A549 (cell line): ENCODE measurements around the gene SLC35E1.

Source experiments
- CBX2 ChIP-seq: fragments of 200-600 bp; sonication (generic); IDR thresholded peaks from 2 replicates; pipeline ENCODE4 v1.6.1; 2016; ENCODE audit warnings: low read depth, mild to moderate bottlenecking, borderline replicate concordance
- CEBPB ChIP-seq, 2 experiments: fragments of >200 bp in 1 of 2; sonication (Bioruptor Twin) in 1 of 2; formaldehyde crosslinking in 1 of 2; IDR thresholded peaks; 2 replicates each; pipeline ENCODE4 v1.6.1; 2012 to 2016
- EP300 ChIP-seq, 2 experiments: fragments of >200 bp; sonication (Bioruptor Twin); formaldehyde crosslinking; IDR thresholded peaks; 2 replicates in 1 of 2; 3 replicates in 1 of 2; pipeline ENCODE4 v1.6.1; 2016 to 2017
- POLR2AphosphoS2 ChIP-seq: conservative IDR thresholded peaks from 2 replicates; pipeline ENCODE4 v1.6.1; 2012; ENCODE audit warnings: low read length, improper control_type of control experiment, inconsistent platforms
- TF ChIP-seq, protein P1 (sequence below): fragments of >200 bp; sonication (Bioruptor Twin); formaldehyde crosslinking; IDR thresholded peaks from 3 replicates; pipeline ENCODE4 v1.5.1; 2016
- TF ChIP-seq, protein P2 (sequence below): fragments of 200-600 bp; sonication (generic); IDR thresholded peaks from 2 replicates; pipeline ENCODE4 v1.6.1; 2016; ENCODE audit warnings: antibody characterized with exemption, mild to moderate bottlenecking, moderate library complexity

- TF ChIP-seq, protein P1, sequence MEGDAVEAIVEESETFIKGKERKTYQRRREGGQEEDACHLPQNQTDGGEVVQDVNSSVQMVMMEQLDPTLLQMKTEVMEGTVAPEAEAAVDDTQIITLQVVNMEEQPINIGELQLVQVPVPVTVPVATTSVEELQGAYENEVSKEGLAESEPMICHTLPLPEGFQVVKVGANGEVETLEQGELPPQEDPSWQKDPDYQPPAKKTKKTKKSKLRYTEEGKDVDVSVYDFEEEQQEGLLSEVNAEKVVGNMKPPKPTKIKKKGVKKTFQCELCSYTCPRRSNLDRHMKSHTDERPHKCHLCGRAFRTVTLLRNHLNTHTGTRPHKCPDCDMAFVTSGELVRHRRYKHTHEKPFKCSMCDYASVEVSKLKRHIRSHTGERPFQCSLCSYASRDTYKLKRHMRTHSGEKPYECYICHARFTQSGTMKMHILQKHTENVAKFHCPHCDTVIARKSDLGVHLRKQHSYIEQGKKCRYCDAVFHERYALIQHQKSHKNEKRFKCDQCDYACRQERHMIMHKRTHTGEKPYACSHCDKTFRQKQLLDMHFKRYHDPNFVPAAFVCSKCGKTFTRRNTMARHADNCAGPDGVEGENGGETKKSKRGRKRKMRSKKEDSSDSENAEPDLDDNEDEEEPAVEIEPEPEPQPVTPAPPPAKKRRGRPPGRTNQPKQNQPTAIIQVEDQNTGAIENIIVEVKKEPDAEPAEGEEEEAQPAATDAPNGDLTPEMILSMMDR = no peak
- TF ChIP-seq CBX2 (no peak), CEBPB (IDR thresholded peaks at IDR 0.05) (no peak), POLR2AphosphoS2 (no peak), EP300 (IDR thresholded peaks at IDR 0.05) (no peak)
- TF ChIP-seq, protein P2, sequence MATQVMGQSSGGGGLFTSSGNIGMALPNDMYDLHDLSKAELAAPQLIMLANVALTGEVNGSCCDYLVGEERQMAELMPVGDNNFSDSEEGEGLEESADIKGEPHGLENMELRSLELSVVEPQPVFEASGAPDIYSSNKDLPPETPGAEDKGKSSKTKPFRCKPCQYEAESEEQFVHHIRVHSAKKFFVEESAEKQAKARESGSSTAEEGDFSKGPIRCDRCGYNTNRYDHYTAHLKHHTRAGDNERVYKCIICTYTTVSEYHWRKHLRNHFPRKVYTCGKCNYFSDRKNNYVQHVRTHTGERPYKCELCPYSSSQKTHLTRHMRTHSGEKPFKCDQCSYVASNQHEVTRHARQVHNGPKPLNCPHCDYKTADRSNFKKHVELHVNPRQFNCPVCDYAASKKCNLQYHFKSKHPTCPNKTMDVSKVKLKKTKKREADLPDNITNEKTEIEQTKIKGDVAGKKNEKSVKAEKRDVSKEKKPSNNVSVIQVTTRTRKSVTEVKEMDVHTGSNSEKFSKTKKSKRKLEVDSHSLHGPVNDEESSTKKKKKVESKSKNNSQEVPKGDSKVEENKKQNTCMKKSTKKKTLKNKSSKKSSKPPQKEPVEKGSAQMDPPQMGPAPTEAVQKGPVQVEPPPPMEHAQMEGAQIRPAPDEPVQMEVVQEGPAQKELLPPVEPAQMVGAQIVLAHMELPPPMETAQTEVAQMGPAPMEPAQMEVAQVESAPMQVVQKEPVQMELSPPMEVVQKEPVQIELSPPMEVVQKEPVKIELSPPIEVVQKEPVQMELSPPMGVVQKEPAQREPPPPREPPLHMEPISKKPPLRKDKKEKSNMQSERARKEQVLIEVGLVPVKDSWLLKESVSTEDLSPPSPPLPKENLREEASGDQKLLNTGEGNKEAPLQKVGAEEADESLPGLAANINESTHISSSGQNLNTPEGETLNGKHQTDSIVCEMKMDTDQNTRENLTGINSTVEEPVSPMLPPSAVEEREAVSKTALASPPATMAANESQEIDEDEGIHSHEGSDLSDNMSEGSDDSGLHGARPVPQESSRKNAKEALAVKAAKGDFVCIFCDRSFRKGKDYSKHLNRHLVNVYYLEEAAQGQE = no peak
These were observed 41.6 kb upstream of the SLC35E1 start for GRCh38 chr19:16613841-16614240.
